HG03469 (cell line): ENCODE data around the gene MAG.
"Not testable (repeated sequence)": the region's sequence is repeated elsewhere in the genome, so short reads cannot be mapped to it uniquely, and the experiment has no call there.

ENCODE experiments used
- ATAC-seq: cut with Tn5 transposase; IDR thresholded peaks from one replicate; pipeline ENCODE4 v1.9.1; 2021; ENCODE audit warnings: mild to moderate bottlenecking, moderate library complexity, moderate number of reproducible peaks; ENCODE audit not compliant: unreplicated experiment

MAG gene

GRCh38 chr19:35358834-35359233 is 66.9 kb downstream of the MAG start:
- ATAC-seq = not testable (repeated sequence)

GRCh38 chr19:35359395-35359794 is 67.4 kb downstream of the MAG start:
- ATAC-seq = not testable (repeated sequence)

GRCh38 chr19:35360081-35360480 is 68.1 kb downstream of the MAG start:
- not testable (repeated sequence) for ATAC-seq

GRCh38 chr19:35360880-35361420 is 69.0 kb downstream of the MAG start:
- ATAC-seq = no peak

- no peak for ATAC-seq
Observed at GRCh38 chr19:35362261-35363000, 70.5 kb downstream of the MAG start.

GRCh38 chr19:35363001-35363590 is 71.1 kb downstream of the MAG start:
- no peak for ATAC-seq
